B cell (primary cell): Measurements from ENCODE around the gene PHF12. TPM values are rescaled to one million over a fixed set of nuclear protein-coding genes. Genes with fewer than 3 reads are reported as not detected.

ENCODE experiments used
- ATAC-seq: fragments of 200-7000 bp; cut with Tn5 transposase; one replicate; pipeline ENCODE4 v1.10.0; 2021; ENCODE audit warnings: low read depth, mild to moderate bottlenecking, moderate number of reproducible peaks, moderate library complexity
- CTCF ChIA-PET: fragments of 350-600 bp; sonication (Branson Sonifier 250); formaldehyde crosslinking; loops from one replicate; lab custom pipeline; 2021; ENCODE audit warnings: antibody characterized with exemption, inconsistent platforms; lab: Charles Lee
- POLR2A ChIA-PET: fragments of 350-600 bp; sonication (Branson Sonifier 250); formaldehyde crosslinking; loops from one replicate; lab custom pipeline; 2021; ENCODE audit warnings: antibody characterized with exemption; lab: Charles Lee
- DNase-seq: peaks from one replicate; pipeline ENCODE4 v3.0.0; 2013
- H2AFZ ChIP-seq: 2 replicates; pipeline ENCODE4 v1.6.1; 2012; ENCODE audit warnings: mild to moderate bottlenecking, low read depth, low read length; ENCODE audit not compliant: insufficient read depth, poor library complexity, severe bottlenecking
- H3K27ac ChIP-seq, 2 donors: 1 replicate in 1 of 2; 2 replicates in 1 of 2; pipeline ENCODE4 v1.5.1; 2012 to 2013; ENCODE audit warnings: low read length in 2 of 2, mild to moderate bottlenecking in 2 of 2, moderate library complexity in 1 of 2
- H3K27me3 ChIP-seq, 4 experiments: fragments of 200-600 bp in 1 of 4; sonication (generic) in 1 of 4; replicated peaks in 1 of 4; 1 replicate in 2 of 4; 2 replicates in 2 of 4; pipeline versions ENCODE4 v1.6.1 to v1.7.0; 2013 to 2016; ENCODE audit warnings: low read length in 3 of 4, mild to moderate bottlenecking in 2 of 4, mixed read lengths in 1 of 4, moderate library complexity in 1 of 4; ENCODE audit not compliant: insufficient read depth in 4 of 4, control insufficient read depth in 3 of 4; ENCODE audit errors: control extremely low read depth in 1 of 4
- H3K36me3 ChIP-seq, 2 experiments: replicated peaks in 1 of 2; 1 replicate in 1 of 2; 2 replicates in 1 of 2; pipeline versions ENCODE4 v1.6.1 to v1.7.1; 2013; ENCODE audit warnings: low read length in 1 of 2; ENCODE audit not compliant: insufficient read depth in 2 of 2, control insufficient read depth in 1 of 2; ENCODE audit errors: control extremely low read depth in 1 of 2, extremely low read depth in 1 of 2
- H3K4me1 ChIP-seq, 2 donors: fragments of 200-600 bp in 1 of 2; sonication (generic) in 1 of 2; 1 replicate in 1 of 2; 2 replicates in 1 of 2; pipeline versions ENCODE4 v1.5.1 to v1.6.1; 2013 to 2017; ENCODE audit warnings: low read length in 2 of 2; ENCODE audit not compliant: control insufficient read depth in 2 of 2, insufficient read depth in 2 of 2
- H3K4me2 ChIP-seq: replicated peaks from 2 replicates; pipeline ENCODE3; 2012; ENCODE audit warnings: mild to moderate bottlenecking, low read depth, low read length; ENCODE audit not compliant: poor library complexity, severe bottlenecking
- H3K4me3 ChIP-seq, 5 experiments: fragments of 200-600 bp in 1 of 5; sonication (generic) in 1 of 5; 1 replicate in 3 of 5; 2 replicates in 2 of 5; pipeline versions ENCODE4 v1.5.1 to v1.7.0; 2011 to 2016; ENCODE audit warnings: low read length in 4 of 5, mild to moderate bottlenecking in 4 of 5, low read depth in 2 of 5, control low read depth in 1 of 5, moderate library complexity in 1 of 5; ENCODE audit not compliant: insufficient read depth in 1 of 5; ENCODE audit errors: control extremely low read depth in 1 of 5, extremely low read depth in 1 of 5
- H3K79me2 ChIP-seq: fragments of 200-600 bp; sonication (generic); one replicate; pipeline ENCODE4 v1.6.0; 2016; ENCODE audit warnings: low read length; ENCODE audit not compliant: control insufficient read depth, insufficient read depth
- H3K9ac ChIP-seq: fragments of 200-600 bp; sonication (generic); 2 replicates; pipeline ENCODE4 v1.6.1; 2017; ENCODE audit warnings: mild to moderate bottlenecking, low read length, moderate library complexity
- H3K9me3 ChIP-seq, 3 donors: one replicate each; pipeline versions ENCODE4 v1.6.1 to v1.7.1; 2013; ENCODE audit warnings: low read length in 2 of 3; ENCODE audit not compliant: control insufficient read depth in 2 of 3, insufficient read depth in 1 of 3; ENCODE audit errors: control extremely low read depth in 1 of 3
- H4K20me1 ChIP-seq: 2 replicates; pipeline ENCODE4 v1.6.0; 2012; ENCODE audit warnings: mild to moderate bottlenecking, low read length; ENCODE audit not compliant: insufficient read depth, control insufficient read depth, poor library complexity, severe bottlenecking
- H3K27ac Mint-ChIP-seq: one replicate; pipeline ENCODE4 v1.8.0; 2021; ENCODE audit warnings: mixed read lengths
- H3K27me3 Mint-ChIP-seq: one replicate; pipeline ENCODE4 v1.8.0; 2021; ENCODE audit warnings: mixed read lengths
- H3K4me1 Mint-ChIP-seq: one replicate; pipeline ENCODE4 v1.8.0; 2021; ENCODE audit warnings: mixed read lengths
- H3K4me3 Mint-ChIP-seq: one replicate; pipeline ENCODE4 v1.8.0; 2021; ENCODE audit warnings: mixed read lengths
- H3K9me3 Mint-ChIP-seq: one replicate; pipeline ENCODE4 v1.8.0; 2022; ENCODE audit warnings: mixed read lengths; ENCODE audit not compliant: insufficient read depth
- EZH2 ChIP-seq: IDR thresholded peaks from 2 replicates; pipeline ENCODE4 v1.6.1; 2012; ENCODE audit warnings: borderline replicate concordance, low read depth, mild to moderate bottlenecking, moderate library complexity, low read length; ENCODE audit not compliant: insufficient read depth, poor library complexity, severe bottlenecking
- WGBS: methylation state at CpG from one replicate; pipeline ENCODE4 v1.1.5; 2013; ENCODE audit warnings: missing lambda C conversion rate; ENCODE audit not compliant: insufficient coverage; 5-methylcytosine and 5-hydroxymethylcytosine counted together
- intact Hi-C: fragments of 100-400 bp; cut with micrococcal nuclease; formaldehyde crosslinking; loops from one replicate; pipeline ENCODE4 v1.10.0; 2022
- polyA plus RNA-seq: library from polyadenylated mRNA; depleted of rRNA; stranded (reverse); fragments of >200 nt; gene quantifications from 2 replicates; pipeline ENCODE4 v1.2.3, GENCODE V29; 2012
- total RNA-seq, 2 donors: library from RNA; stranded (reverse); fragments of 120-200 nt in 1 of 2; gene quantifications; 1 replicate in 1 of 2; 2 replicates in 1 of 2; pipeline versions ENCODE4 v1.2.3 to v1.2.4, GENCODE V29; 2013 to 2022
- TF ChIP-seq, protein P1 (sequence below): fragments of 200-600 bp; IDR thresholded peaks from one replicate; pipeline ENCODE4 v1.8.0; 2022; ENCODE audit warnings: antibody characterized with exemption, mild to moderate bottlenecking

Gene PHF12
- total and polyA plus RNA-seq, 2 donors (not counting 1 experiment from before 2014, with no cell fraction given) = 116 to 140 TPM

DNA sequence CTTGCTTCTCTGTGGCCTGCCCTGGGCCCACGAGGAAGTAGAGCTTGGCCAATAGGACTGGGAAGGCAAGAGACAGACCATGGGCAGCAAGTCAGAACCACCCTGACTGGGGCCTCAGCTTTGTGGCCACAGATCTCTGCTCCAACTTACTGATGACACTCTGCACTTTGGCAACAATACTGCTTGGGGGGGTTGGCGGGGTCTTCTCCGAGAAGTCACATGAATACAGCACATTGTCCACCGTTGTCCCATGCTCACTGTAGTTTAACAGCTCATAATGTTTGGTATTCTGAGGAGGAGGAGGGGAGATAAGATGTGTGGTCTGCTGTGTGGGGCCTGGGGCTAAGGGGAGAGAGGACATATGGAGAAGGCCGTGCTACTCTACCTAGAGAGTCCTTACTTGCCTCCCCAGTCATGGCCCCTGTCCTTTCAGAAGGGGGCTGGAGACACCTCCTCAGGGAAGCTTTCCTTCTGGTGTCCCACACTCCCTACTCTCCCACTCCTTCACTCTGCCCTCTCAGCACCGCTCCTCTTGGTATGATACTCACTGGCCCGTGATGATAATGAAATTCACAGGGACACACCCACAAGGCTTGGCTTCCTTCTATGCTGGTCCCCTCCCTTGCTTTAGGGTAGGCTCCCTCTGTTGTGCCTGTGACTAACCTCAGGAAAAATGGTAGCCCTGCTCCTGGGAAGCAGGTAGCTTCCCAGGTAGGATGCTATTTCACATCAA, 44.4 kb downstream of the PHF12 start:
- peaks cover 3 to 62% of the 10 kb centered on the region in 2 experiments for H3K36me3 ChIP-seq
- TF ChIP-seq, protein P1, sequence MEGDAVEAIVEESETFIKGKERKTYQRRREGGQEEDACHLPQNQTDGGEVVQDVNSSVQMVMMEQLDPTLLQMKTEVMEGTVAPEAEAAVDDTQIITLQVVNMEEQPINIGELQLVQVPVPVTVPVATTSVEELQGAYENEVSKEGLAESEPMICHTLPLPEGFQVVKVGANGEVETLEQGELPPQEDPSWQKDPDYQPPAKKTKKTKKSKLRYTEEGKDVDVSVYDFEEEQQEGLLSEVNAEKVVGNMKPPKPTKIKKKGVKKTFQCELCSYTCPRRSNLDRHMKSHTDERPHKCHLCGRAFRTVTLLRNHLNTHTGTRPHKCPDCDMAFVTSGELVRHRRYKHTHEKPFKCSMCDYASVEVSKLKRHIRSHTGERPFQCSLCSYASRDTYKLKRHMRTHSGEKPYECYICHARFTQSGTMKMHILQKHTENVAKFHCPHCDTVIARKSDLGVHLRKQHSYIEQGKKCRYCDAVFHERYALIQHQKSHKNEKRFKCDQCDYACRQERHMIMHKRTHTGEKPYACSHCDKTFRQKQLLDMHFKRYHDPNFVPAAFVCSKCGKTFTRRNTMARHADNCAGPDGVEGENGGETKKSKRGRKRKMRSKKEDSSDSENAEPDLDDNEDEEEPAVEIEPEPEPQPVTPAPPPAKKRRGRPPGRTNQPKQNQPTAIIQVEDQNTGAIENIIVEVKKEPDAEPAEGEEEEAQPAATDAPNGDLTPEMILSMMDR = no peak
- POLR2A ChIA-PET = no interaction called here
- H3K9me3 ChIP-seq = no peaks in the 10 kb centered on the region
- WGBS = 86% methylated on average over 5 of the region's 7 CpGs
- H2AFZ ChIP-seq = no peak overlapping the region
- H3K79me2 ChIP-seq = peaks cover 5% of the 10 kb centered on the region
- CTCF ChIA-PET = interaction anchor here (0.6 to 8.9 kb wide), 9 partner anchors 8 to 144 kb away, joined by 3 to 91 read pairs (median 4); partner anchors contain the start of gene FLOT2
- H3K9ac ChIP-seq = no peak overlapping the region
- intact Hi-C loops = no loop called here
- Mint-ChIP-seq H3K4me3 (no peak overlapping the region), H3K27ac (no peak overlapping the region), H3K9me3 (no peaks in the 10 kb centered on the region), H3K4me1 (peaks cover 9% of the 10 kb centered on the region), H3K27me3 (no peaks in the 10 kb centered on the region)
- H3K27me3 ChIP-seq = no peaks in the 10 kb centered on the region
- H4K20me1 ChIP-seq = peaks cover 10% of the 10 kb centered on the region
- H3K4me3 ChIP-seq = no peak overlapping the region
- no peak overlapping the region for H3K4me2 ChIP-seq
- ATAC-seq (no peak), DNase-seq (no peak)
- H3K4me1 ChIP-seq = peaks cover 2 to 9% of the 10 kb centered on the region in 2 donors
- no peak overlapping the region for H3K27ac ChIP-seq

DNA sequence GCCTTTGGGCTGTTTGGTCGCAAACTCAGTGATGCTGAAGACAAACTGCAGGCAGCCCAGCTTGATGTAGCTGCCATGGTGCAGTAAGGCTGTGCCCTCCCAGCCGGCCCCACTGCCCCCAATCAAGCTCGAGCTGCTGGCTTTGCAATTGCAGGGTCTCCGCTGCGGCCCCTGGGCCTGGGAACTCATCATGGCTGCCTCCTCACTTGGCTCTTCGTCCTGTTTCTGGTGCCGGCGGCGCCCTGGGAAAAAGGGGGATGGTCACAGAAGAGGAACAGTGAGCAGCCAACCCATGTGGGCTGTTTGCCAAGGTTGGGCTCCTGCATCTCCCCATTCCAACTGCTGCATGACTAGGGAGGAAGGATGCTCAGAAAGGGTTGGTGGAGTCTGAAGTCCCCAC, 45.0 kb downstream of the PHF12 start:
- H3K79me2 ChIP-seq = peaks cover 10% of the 10 kb centered on the region
- TF ChIP-seq EZH2 = no peak
- TF ChIP-seq, protein P1 = no peak
- CTCF ChIA-PET = interaction anchor here (0.6 to 8.9 kb wide), 6 partner anchors 8 to 143 kb away, joined by 3 to 91 read pairs (median 4); partner anchors contain the start of gene FLOT2
- 96% methylated on average over 5 of the region's 9 CpGs for WGBS
- no peaks in the 10 kb centered on the region for H3K27me3 ChIP-seq
- Mint-ChIP-seq H3K27me3 (no peaks in the 10 kb centered on the region), H3K27ac (no peak overlapping the region), H3K4me1 (peaks cover 14% of the 10 kb centered on the region), H3K4me3 (no peak overlapping the region), H3K9me3 (no peaks in the 10 kb centered on the region)
- ATAC-seq (no peak), DNase-seq (no peak)
- H3K36me3 ChIP-seq = peaks cover 2 to 56% of the 10 kb centered on the region in 2 experiments
- H3K4me3 ChIP-seq = no peak overlapping the region
- peaks cover 8 to 15% of the 10 kb centered on the region in 2 donors for H3K4me1 ChIP-seq
- H3K4me2 ChIP-seq = no peak overlapping the region
- H3K9ac ChIP-seq = no peak overlapping the region
- intact Hi-C loops = no loop called here
- peaks cover 4% of the 10 kb centered on the region for H4K20me1 ChIP-seq
- no peak overlapping the region for H2AFZ ChIP-seq
- POLR2A ChIA-PET = no interaction called here
- no peak overlapping the region for H3K27ac ChIP-seq
- no peaks in the 10 kb centered on the region for H3K9me3 ChIP-seq
